GM19397 (cell line): ENCODE results near the gene RBM33.

Source experiments
- ATAC-seq: cut with Tn5 transposase; IDR thresholded peaks from one replicate; pipeline ENCODE4 v1.9.1; 2021; ENCODE audit warnings: mild to moderate bottlenecking, moderate library complexity; ENCODE audit not compliant: unreplicated experiment

The RBM33 gene

DNA sequence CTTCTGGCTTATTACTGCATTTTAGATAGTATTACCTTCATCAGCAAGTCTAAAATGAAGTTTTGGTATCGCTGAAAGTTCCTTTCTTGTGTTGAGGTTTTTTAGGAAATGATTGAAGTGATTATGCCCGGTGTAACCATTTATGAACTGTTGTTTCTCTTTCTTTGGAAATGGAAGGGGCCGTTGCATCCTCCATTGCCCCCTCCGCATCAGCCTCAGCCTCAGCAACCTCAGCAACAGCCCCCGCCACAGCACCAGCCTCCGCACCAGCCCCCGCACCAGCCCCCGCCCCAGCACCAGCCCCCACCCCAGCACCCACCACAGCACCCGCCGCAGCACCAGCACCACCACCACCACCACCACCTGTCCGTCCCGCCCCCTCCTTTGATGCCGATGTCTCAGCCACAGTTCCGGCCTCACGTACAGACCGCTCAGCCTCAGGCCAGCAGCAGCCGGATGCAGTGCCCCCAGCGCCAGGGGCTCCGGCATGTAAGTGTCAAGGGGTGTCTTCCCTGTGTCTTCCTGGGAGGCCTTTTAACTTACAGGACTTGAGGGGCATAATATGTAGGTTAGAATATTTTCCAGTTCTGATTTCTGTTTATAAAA, 95.2 kb downstream of the RBM33 start:
- ATAC-seq, result no peak

DNA sequence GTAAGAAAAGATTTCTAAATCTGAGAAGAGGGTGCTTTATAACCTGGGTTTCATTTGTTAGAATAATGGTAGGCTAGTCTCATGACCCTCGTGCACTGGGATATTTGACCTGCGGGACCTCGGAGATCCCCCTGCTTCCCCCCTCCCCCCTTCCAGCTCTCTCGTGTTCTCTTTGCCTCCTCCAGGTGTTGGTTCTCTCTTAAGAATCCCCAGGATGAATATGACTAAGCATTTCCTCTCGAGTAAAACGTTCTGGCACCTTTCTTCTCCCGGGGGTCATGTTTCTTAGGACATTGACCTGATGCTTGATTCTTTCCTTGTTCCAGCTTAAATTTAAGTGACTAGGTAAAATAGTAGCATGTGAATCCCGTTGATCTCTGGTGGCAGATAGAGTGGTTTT, 96.6 kb downstream of the RBM33 start:
- ATAC-seq, result no peak

DNA sequence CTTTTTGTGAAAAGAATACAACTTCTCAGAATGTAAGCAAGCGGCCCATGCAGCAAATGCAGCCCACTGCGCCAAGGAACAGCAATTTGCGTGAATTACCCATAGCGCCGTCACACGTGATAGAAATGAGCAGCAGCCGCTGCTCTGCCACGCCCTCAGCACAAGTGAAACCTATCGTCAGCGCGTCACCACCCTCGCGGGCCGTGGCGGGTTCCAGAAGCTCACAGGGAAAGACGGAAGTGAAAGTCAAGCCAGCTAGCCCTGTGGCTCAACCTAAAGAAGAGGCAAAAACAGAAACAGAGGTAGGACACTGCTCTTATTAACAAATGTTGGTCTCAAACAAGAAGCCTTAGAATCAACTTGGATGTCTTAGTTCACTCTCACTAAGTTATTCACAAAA, 97.3 kb downstream of the RBM33 start:
- ATAC-seq, result no peak

GRCh38 chr7:155743177-155743576, 98.7 kb downstream of the RBM33 start:
- ATAC-seq, result no peak

DNA sequence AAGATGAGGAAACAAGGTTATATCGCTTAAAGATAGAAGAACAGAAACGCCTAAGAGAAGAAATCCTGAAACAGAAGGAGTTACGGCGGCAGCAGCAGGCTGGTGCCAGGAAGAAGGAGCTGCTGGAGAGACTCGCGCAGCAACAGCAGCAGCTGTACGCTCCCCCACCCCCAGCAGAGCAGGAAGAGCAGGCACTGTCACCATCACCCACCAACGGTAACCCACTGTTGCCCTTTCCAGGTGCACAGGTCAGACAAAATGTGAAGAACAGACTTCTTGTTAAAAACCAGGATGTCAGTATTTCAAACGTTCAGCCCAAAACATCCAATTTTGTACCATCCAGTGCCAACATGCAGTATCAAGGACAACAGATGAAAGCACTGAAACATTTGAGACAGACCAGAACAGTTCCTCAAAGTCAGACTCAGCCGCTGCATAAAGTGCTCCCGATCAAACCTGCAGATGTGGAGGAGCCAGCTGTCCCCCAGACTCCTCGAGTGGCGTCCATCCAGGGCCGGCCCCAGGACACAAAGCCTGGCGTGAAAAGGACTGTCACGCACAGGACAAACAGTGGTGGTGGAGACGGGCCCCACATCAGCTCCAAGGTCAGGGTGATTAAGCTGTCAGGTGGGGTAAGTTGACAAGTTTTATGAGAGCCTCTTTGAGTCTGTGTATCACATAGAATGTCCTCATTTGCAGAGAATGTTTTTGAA, 100.7 kb downstream of the RBM33 start:
- no peak for ATAC-seq

DNA sequence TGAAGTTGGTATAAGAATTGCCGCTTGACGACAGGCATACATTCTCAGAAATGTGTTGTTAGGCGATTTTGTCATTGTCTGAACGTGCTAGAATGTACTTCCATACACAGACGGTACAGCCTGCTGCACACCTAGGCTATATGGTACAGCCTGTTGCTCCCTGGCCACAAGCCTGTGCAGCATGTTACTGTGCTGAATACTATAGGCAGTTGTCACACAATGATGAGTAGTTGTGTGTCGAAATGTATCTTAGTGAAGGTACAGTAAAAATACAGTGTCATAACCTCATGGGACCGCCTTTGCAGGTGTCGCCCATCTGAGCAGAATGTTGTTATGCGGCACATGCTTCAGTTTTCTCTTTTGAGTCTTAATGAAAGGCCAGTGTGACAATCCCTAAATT, 101.3 kb downstream of the RBM33 start:
- no peak for ATAC-seq

DNA sequence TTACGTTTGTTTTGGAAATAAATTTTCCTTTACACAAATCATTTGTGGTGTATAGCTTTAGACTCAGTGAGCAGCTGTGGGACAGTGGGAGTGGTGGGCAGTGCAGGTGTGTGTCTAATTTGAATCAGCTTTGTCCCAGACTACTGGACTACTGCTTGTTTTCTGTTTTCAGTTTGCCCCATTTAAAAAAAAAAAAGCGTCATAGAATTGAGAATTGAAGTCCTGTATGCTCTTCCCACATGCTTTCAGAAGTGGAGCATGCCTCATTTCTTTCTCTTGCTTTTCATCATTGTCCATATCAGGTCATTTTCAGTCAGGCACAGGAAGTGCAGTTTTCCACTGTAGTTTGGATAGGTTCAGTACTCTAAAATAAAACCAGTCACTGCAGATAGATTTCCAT, 101.7 kb downstream of the RBM33 start:
- ATAC-seq, result no peak

GRCh38 chr7:155747209-155747608, 102.7 kb downstream of the RBM33 start:
- no peak for ATAC-seq

DNA sequence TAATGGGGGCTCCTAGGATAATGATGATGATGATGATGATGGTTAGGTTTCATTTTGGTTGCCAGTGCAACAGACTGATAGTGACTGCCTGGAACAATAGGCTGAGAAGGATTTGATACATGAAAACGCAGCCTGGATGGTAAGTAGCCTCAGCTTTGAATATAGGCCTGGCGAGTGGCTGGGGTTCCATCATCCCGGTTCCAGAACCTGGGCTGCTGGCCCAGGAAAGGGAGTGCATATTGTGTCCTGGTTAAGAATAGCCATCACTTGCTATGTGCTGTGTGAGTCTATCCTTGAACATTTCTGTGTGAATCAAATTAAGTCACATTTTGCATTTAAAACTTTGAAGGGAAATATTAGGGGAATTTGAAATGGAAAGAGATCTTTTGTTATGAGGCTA, 105.1 kb downstream of the RBM33 start:
- no peak for ATAC-seq

DNA sequence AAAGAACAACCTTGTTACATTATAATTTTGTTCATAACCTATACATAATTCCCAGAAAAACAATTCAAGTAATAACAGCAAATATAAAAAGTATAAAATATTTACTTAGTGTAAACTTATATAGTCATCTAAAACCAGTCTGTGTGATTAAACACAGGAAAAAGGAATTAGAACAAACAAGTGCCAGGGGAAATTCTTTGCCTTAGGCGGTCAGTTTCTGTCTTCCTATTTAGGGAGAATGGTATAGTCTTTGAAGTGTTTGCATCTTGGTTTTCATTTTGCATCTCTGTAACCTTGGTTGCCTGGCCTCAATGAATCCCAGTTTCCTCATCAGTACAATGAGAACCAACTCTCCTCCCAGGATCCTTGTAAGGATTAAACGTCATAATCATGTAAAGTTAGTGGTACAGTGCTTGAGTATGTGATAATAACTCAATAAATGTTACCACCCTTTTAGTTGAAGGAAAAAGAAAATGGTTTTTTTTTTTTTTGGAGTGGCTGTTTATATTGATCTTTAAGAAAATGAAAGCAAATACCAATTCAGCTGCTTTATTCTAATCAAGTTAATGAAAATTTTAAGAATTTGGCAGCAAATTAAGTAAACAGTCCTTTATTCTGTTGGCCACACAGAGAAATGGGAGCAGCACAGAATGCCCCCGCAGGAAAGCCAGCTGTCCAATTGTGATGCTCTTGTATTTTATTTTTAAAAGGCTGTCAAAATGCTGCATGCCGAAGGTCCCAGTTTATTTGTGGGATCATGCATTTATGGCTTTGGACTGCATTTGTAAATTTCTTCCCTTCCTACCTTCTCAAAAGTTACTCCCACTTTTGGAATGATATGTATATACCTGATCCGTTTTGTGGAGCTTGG, 106.0 kb downstream of the RBM33 start:
- ATAC-seq, result no peak

DNA sequence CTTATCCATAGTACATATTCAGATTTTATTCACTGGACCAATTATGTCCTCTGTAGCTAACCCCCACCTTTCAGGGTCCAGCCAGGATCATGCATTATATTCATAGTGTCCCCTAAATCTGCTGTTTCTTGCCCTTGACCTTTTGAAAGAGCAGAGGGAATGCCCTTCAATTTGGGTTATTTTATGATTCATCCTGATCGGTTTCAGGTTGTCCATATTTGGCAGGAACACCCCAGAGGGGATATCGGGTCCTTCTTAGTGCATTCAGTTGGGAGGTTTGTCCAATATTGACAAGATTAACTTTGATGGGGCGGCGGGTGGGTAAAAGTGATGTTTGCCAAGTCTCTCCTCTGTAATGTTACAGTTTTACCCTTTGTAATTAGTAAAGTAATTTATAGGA, 106.9 kb downstream of the RBM33 start:
- no peak for ATAC-seq

- ATAC-seq, result peak; percentile 68
Measured at GRCh38 chr7:155752756-155753445, 108.4 kb downstream of the RBM33 start.

DNA sequence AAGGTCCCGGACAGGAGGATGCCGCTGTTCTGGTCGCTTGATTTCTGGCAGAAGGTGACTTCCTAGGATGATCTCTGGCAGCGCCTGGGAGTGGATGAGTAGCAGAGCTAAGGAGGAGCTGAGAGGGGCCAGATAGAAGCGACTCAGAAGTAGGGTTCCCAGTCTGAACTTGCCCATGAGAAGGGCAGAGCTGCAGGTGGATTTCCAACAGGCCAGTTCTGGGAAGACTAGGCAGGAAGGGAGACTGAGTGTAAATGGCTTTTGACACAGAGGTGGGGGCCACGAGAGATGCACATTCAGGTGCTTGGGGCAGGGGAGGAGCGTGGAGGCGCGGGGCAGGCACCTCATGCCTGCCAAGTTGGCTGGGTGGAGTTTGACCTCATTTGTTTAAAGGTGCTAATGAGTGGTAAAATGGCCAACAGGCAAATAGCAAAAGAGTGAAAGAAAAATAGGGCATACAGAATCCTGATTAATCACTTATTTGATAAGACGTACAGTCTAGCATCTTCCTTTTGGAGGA, 109.0 kb downstream of the RBM33 start:
- no peak for ATAC-seq

- ATAC-seq, result no peak
Measured at GRCh38 chr7:155754165-155754564, 109.7 kb downstream of the RBM33 start.

DNA sequence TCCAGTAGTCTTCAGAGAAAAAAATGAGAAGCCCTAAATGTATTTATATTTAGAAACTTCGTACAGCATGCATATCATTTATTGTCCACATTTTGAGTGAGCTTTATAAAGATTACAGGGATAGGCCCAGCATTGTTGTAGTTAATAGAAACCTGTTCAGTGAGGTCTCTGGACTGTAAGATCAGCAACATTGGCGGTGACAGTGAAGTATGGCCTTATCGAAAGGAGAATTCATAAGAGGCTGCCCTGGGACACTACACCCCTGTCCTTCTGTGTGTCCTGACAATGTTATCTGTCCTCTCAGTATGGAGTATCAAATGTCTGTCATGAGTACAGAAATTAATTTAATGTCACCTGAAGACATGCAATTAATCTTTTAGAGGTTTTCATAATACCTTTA, 110.6 kb downstream of the RBM33 start:
- no peak for ATAC-seq

DNA sequence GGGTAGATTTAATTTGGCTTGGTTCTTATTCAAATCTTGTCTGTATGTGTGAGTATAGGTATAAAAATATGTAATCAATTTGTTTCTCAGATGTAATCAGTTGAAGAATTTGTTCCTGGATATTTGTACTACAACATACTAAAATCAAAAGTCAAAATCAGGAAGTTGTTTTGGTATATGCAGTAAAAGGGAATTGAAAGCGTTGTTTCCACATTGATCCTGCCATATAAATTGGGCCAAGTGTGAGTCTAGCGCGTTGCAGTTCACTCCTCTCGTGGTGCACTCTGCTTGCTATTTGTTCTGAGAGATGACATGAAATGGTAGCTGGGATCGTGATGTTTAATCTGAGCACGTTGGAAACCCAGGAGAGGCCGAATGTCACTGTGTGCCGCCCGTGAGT, 111.9 kb downstream of the RBM33 start:
- no peak for ATAC-seq

DNA sequence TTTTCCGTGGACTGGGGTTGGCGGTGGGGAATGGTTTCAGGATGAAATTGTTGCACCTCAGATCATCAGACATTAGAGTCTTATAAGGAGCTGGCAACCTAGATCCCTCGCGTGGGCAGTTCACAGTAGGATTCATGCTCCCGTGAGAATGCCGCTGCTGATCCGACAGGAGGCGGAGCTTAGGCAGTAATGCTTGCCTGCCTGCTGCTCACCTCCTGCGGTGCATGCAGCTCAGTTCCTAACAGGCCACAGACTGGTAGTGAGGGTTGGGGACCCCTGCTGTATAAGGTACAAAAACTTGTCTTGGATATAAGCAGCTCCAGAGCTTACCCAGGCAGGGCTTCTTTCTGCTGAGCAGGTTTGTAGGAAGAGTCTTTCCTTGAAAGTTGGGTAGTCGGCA, 113.9 kb downstream of the RBM33 start:
- ATAC-seq, result no peak

DNA sequence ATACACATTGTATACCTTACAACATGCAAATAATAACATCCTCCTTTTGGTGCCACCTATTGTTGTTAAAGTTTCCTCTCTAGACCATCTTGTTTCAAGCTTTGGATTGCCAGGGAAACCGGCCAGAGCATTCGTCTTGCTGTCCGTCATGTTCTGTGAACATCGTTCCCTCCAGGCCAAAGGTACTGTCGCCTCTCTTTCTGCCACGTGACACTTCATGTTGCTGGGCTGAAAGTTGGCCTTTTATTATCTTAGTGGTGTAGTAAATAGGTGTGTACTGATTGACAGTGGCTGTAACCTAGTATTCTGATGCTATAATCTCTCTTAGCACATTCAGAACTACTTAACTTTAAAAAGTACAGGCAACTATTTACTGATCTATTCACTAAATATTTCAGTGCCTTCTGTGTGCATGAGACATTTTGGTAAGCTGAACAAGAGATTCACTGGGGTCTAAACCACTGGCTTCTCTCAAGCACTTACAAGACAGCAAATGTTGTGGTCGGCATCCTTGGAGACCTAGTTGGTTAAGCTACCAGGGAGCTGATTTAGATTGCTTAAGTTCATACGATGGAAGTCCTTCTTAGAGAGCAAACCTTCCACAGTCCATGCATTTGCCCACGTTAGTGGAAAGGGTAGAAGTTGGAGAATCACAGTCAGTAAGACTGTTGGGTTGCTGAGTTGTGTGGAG, 115.4 kb downstream of the RBM33 start:
- no peak for ATAC-seq

GRCh38 chr7:155761162-155761561, 116.7 kb downstream of the RBM33 start:
- ATAC-seq, result no peak

- no peak for ATAC-seq
Measured at GRCh38 chr7:155762036-155762435, 117.6 kb downstream of the RBM33 start.

DNA sequence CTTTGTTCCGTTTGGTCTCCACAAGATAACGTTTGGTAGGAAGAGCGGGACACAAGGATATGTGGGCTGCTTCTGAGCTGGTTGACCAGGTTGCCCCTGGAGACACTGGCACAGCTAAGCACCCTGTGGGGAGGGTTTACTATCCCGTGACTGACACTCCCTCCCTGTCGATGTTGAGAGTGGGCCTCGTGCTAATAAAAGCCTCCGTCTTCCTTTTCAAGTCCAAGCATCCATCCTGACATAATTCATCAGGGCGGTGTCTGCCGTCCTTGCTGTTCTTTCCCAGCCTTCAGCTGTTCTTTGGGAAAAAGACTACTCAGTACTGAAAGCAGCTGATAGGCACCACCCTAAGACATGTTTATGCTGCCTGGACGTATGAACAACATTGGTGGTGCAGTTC, 118.2 kb downstream of the RBM33 start:
- no peak for ATAC-seq
